Adipose tissue (tissue), 3 donors: Measurements from ENCODE around the gene WDR5B. TPM values are rescaled to one million over a fixed set of nuclear protein-coding genes. Genes with fewer than 3 reads are reported as not detected.
"Not testable (repeated sequence)": the region's sequence is repeated elsewhere in the genome, so short reads cannot be mapped to it uniquely, and the experiment has no call there.

Experiments used
- H3K27ac ChIP-seq: one replicate; pipeline ENCODE4 v1.5.1; 2013; ENCODE audit warnings: low read depth, low read length
- whole genome bisulfite sequencing, 3 donors: extraction: QIAGEN DNeasy Blood & Tissue Kit; methylation state at CpG; one replicate each; pipeline ENCODE4 v1.1.7; 2013; 5-methylcytosine and 5-hydroxymethylcytosine counted together
- polyA plus RNA-seq, 3 donors: library from polyadenylated mRNA; stranded (reverse); fragments of 200-250 nt; gene quantifications; one replicate each; pipeline ENCODE4 v1.2.3, GENCODE V29; 2013
- donor health status: healthy with polysubstance abuse.
- donor health status: Bipolar disorder and iron deficiency.
- donor health status: healthy.

The WDR5B gene
- polyA plus RNA-seq, result 1 to 10 TPM; 1.6 to 2.4 (median 1.7) TPM

- H3K27ac ChIP-seq, result no peak within 1 kb of the TSS
- WGBS, 3 donors, result 0% methylated on average over 48 of the region's 48 CpGs
Observed at GRCh38 chr3:122415762-122416654, at the start of gene WDR5B. WDR5B (minus strand) TSS chr3:122416062; CDS start chr3:122415528, 534 bp downstream.

GRCh38 chr3:122464659-122465058 is 48.8 kb upstream of the WDR5B start:
- H3K27ac ChIP-seq, result no peak overlapping the region
- WGBS, 3 donors, result 95 to 100% (median 97%) methylated on average over 1 of the region's 1 CpG

- WGBS, 3 donors, result 77 to 92% (median 79%) methylated on average over 1 of the region's 1 CpG
Observed at GRCh38 chr3:122462406-122462805, 46.5 kb upstream of the WDR5B start.

GRCh38 chr3:122461806-122462205 is 45.9 kb upstream of the WDR5B start:
- 76 to 85% (median 80%) methylated on average over 3 of the region's 3 CpGs for WGBS, 3 donors
- H3K27ac ChIP-seq, result no peak overlapping the region

More at GRCh38 chr3:122462406-122462805, 46.5 kb upstream of the WDR5B start:
- H3K27ac ChIP-seq, result no peak overlapping the region

- WGBS, 3 donors, result 48 to 63% (median 49%) methylated on average over 4 of the region's 4 CpGs
- no peak overlapping the region for H3K27ac ChIP-seq
Observed at GRCh38 chr3:122458992-122459391, 43.1 kb upstream of the WDR5B start.

GRCh38 chr3:122457706-122458105 is 41.8 kb upstream of the WDR5B start:
- no peak overlapping the region for H3K27ac ChIP-seq
- 96 to 100% (median 97%) methylated on average over 2 of the region's 2 CpGs for WGBS, 3 donors

GRCh38 chr3:122456074-122456473 is 40.2 kb upstream of the WDR5B start:
- no peak overlapping the region for H3K27ac ChIP-seq

- WGBS, 3 donors, result 83 to 98% (median 93%) methylated on average over 3 of the region's 3 CpGs
- H3K27ac ChIP-seq, result no peak overlapping the region
Observed at GRCh38 chr3:122451371-122451770, 35.5 kb upstream of the WDR5B start.

GRCh38 chr3:122448218-122448617 is 32.4 kb upstream of the WDR5B start:
- not testable (repeated sequence) for H3K27ac ChIP-seq
- 92 to 98% (median 97%) methylated on average over 6 of the region's 6 CpGs for WGBS, 3 donors

GRCh38 chr3:122444491-122444887 is 28.6 kb upstream of the WDR5B start:
- WGBS, 3 donors, result 97 to 99% (median 99%) methylated on average over 5 of the region's 5 CpGs

GRCh38 chr3:122443762-122444490 is 28.1 kb upstream of the WDR5B start:
- WGBS, 3 donors, result 87 to 99% (median 98%) methylated on average over 11 of the region's 11 CpGs
- H3K27ac ChIP-seq, result not testable (repeated sequence)

More at GRCh38 chr3:122444491-122444887, 28.6 kb upstream of the WDR5B start:
- not testable (repeated sequence) for H3K27ac ChIP-seq

GRCh38 chr3:122443090-122443489 is 27.2 kb upstream of the WDR5B start:
- WGBS, 3 donors, result 74 to 90% (median 87%) methylated on average over 10 of the region's 10 CpGs

GRCh38 chr3:122435950-122436349 is 20.1 kb upstream of the WDR5B start:
- 92 to 98% (median 98%) methylated on average over 9 of the region's 9 CpGs for WGBS, 3 donors
- no peak overlapping the region for H3K27ac ChIP-seq

More at GRCh38 chr3:122443090-122443489, 27.2 kb upstream of the WDR5B start:
- no peak overlapping the region for H3K27ac ChIP-seq

GRCh38 chr3:122430371-122430770 is 14.5 kb upstream of the WDR5B start:
- no peak overlapping the region for H3K27ac ChIP-seq
- WGBS, 3 donors, result 95 to 96% (median 95%) methylated on average over 2 of the region's 2 CpGs

GRCh38 chr3:122427857-122428471 is 12.1 kb upstream of the WDR5B start:
- no peak overlapping the region for H3K27ac ChIP-seq
- 57 to 88% (median 86%) methylated on average over 2 of the region's 2 CpGs for WGBS, 3 donors

- H3K27ac ChIP-seq, result no peak overlapping the region
- 87 to 95% (median 94%) methylated on average over 2 of the region's 2 CpGs for WGBS, 3 donors
Observed at GRCh38 chr3:122421836-122422235, 6.0 kb upstream of the WDR5B start.

- no peak overlapping the region for H3K27ac ChIP-seq
- WGBS, 3 donors, result 91 to 93% (median 93%) methylated on average over 4 of the region's 4 CpGs
Observed at GRCh38 chr3:122421101-122421500, 5.2 kb upstream of the WDR5B start.

- WGBS, 3 donors, result 31 to 60% (median 49%) methylated on average over 14 of the region's 14 CpGs
- no peak overlapping the region for H3K27ac ChIP-seq
Observed at GRCh38 chr3:122416966-122417365, 1.1 kb upstream of the WDR5B start.
